ENCODE data around the gene ZNF792. TPM values are rescaled to one million over a fixed set of nuclear protein-coding genes. Genes with fewer than 3 reads are reported as not detected.
"Not testable (repeated sequence)": the region's sequence is repeated elsewhere in the genome, so short reads cannot be mapped to it uniquely, and the experiment has no call there.

The ZNF792 gene
- total RNA-seq, 1 experiment from 2014 or later, result 11.8 TPM

- DNase-seq (ENCODE audit: low spot score), result no peak
These were observed 34.9 kb upstream of the ZNF792 start for GRCh38 chr19:34998777-34999497.

- not testable (repeated sequence) for DNase-seq (ENCODE audit: low spot score)
These were observed 34.2 kb upstream of the ZNF792 start for GRCh38 chr19:34998224-34998623.

GRCh38 chr19:34997071-34997617 lies 33.1 kb upstream of the ZNF792 start:
- no peak for DNase-seq (ENCODE audit: low spot score)

DNA sequence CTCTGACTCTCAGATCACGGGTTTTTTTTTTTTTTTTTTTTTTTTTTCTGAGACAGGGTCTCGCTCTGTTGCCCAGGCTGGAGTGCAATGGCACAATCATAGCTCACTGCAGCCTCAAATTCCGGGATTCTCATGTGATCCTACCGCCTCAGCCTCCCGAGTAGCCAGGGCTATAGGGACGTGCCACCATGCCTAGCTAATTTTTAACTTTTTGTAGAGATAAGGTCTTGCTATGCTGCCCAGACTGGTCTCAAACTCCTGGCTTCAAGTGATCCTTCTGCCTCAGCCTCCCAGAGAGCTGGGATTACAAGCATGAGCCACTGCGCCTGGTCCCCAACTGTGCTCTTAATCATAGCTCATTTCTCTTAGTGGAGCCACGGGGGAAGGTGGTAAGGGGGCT lies 31.5 kb upstream of the ZNF792 start:
- no peak for DNase-seq (ENCODE audit: low spot score)

DNA sequence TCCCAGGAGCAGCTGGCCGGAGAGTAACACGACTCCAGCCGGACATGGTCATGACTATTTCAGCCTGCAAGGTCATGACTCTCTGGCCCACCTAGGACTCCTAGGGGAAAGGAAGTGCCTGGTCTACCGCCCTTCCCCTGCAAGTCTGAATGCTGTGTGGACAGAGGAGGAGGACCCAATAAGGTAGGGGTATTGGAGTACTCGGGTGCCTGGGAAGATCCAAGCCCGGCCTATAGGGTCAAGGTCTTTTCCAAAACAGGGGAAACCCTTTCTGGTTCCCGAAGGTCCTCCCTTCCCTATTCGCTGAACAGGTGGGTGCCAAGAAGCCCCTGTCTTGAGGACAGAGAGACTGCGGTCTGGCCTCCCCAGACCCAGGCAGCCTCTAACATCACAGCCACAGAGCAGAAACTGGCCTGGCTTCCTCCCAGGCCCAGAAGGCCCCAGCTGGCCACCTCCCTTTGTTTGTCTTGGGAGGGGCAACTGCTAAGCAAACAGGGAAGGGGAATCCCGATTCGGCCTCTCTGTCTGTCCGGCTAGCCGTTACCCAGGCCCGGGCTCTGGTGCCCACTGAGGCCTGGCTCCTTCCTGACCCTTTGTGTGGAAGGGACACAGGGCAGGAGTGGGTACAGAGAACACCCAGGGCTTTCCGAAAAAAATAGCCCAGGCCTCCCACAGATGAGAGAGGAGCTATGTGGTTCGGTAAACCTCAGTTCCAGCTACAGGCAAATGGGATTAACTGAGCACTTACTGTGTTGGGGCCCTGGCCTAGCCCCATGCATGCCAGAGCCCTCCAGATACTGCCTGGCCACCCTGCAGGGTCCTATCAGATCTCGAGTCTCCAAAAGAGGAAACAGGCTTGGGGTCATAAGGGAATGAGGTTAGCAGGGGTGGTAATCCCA lies 30.9 kb upstream of the ZNF792 start:
- DNase-seq (ENCODE audit: low spot score), result peak; percentile 84

GRCh38 chr19:34994286-34994642 lies 30.2 kb upstream of the ZNF792 start:
- no peak for DNase-seq (ENCODE audit: low spot score)

GRCh38 chr19:34992582-34992981 lies 28.6 kb upstream of the ZNF792 start:
- DNase-seq (ENCODE audit: low spot score), result not testable (repeated sequence)

DNA sequence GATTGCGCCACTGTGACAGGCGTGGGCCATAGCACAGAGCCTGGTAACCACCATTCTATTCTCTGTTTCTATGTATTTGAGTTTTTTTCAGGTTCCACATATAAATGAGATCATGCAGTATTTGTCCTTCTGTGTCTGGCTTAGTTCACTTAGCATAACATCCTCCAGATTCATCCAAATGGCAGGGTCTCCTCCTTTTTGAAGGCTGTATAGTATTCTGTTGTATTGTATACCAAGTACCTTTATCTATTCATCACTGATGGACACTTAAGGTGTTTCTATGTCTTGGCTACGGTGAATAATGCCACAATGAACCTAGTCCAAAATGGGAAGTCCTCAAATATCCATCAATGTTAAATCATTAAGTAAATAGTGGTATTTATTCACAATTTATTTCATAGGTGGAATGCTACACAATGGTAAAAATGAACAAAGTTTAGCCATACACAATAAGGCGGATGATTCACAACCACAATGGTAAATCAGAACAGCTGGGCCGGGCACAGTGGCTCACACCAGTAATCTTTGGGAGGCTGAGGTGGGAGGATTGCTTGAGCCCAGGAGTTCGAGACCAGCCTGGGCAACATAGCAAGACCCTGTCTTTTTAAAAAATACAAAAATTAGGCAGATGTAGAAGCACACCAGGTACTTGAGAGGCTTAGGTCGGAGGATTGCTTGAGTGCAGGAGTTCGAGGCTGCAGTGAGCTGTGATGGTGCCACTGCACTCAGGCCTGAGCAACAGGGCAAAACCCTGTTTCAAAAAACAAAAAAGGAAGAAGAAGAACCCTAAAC lies 27.7 kb upstream of the ZNF792 start:
- DNase-seq (ENCODE audit: low spot score), result no peak

DNA sequence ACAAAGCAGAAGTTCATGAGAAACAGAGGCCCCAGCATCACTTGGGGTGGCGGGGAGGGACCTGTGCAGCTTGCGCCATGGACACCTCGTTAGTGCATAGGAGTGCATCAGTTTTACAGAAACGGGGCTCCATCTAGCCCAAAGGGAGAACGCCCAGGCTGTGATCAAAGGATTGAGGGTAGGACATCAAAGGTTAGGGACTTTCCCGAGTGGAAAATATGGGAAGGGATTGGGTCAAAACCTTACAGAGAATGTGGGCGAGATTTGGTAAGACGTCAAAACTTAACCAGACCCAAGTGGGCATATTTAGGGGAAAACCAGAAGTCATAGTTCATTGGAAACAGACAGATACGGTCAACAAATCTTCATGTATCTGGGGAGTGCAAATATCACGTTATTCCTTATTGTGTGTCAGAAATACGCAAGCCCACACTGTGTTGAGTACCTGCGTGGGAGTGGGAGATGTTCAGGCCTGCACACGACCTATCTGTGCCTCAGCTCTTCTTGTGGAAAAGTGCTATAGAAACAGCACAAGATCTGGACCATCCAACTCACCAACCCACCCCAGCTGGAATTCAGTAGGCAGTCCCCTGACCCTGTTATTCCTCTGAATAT lies 26.7 kb upstream of the ZNF792 start:
- no peak for DNase-seq (ENCODE audit: low spot score)

- no peak for DNase-seq (ENCODE audit: low spot score)
These were observed 25.3 kb upstream of the ZNF792 start for GRCh38 chr19:34989298-34989697.

- no peak for DNase-seq (ENCODE audit: low spot score)
These were observed 24.1 kb upstream of the ZNF792 start for GRCh38 chr19:34988119-34988518.

- no peak for DNase-seq (ENCODE audit: low spot score)
These were observed 21.4 kb upstream of the ZNF792 start for GRCh38 chr19:34985249-34986022.

GRCh38 chr19:34984287-34984686 lies 20.3 kb upstream of the ZNF792 start:
- DNase-seq (ENCODE audit: low spot score), result no peak

GRCh38 chr19:34983786-34984185 lies 19.8 kb upstream of the ZNF792 start:
- DNase-seq (ENCODE audit: low spot score), result no peak

GRCh38 chr19:34982275-34982674 lies 18.2 kb upstream of the ZNF792 start:
- DNase-seq (ENCODE audit: low spot score), result no peak

GRCh38 chr19:34979819-34980640 lies 16.0 kb upstream of the ZNF792 start:
- no peak for DNase-seq (ENCODE audit: low spot score)

DNA sequence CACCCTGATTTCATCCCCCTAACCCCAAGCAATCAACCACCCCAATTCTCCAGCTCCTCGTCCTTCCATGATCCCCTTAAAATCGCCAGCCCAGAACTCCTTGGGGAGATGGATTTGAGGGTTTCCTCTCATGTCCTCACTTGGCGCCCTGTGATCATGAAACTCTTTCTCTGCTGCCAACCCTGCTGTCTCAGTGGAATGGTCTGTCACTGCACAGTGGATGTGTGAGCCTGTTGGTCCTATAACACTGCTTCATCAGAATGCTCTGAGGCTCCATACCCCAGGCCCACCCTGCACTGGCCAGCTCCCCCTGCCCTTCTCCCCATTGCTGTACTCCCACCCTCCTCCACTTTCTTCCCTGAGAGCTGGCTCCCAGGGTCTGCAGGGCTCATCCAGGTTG lies 12.6 kb upstream of the ZNF792 start:
- DNase-seq (ENCODE audit: low spot score), result no peak

- no peak for DNase-seq (ENCODE audit: low spot score)
These were observed 11.0 kb upstream of the ZNF792 start for GRCh38 chr19:34975056-34975455.

- DNase-seq (ENCODE audit: low spot score), result no peak
These were observed 10.6 kb upstream of the ZNF792 start for GRCh38 chr19:34974646-34975045.

Measured in HT-29 (cell line).